ENCODE results near the gene MCM10. TPM values are rescaled to one million over a fixed set of nuclear protein-coding genes. Genes with fewer than 3 reads are reported as not detected.

Gene MCM10
- total and polyA plus RNA-seq, 2 experiments from 2014 or later: 38.2 to 43.0 TPM

GRCh38 chr10:13253726-13254125, 92.4 kb downstream of the MCM10 start (continued):
- no peak for TF ChIP-seq ZNF462 (CRISPR knock-in tag; IDR thresholded peaks at IDR 0.05)
- no peak for TF ChIP-seq POLR2AphosphoS5 (IDR thresholded peaks at IDR 0.05; ENCODE audit: low read depth)
- TF ChIP-seq ZNF114 (CRISPR knock-in tag; IDR thresholded peaks at IDR 0.05): no peak
- TF ChIP-seq, protein P1, sequence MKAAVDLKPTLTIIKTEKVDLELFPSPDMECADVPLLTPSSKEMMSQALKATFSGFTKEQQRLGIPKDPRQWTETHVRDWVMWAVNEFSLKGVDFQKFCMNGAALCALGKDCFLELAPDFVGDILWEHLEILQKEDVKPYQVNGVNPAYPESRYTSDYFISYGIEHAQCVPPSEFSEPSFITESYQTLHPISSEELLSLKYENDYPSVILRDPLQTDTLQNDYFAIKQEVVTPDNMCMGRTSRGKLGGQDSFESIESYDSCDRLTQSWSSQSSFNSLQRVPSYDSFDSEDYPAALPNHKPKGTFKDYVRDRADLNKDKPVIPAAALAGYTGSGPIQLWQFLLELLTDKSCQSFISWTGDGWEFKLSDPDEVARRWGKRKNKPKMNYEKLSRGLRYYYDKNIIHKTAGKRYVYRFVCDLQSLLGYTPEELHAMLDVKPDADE (IDR thresholded peaks at IDR 0.05): no peak

DNA sequence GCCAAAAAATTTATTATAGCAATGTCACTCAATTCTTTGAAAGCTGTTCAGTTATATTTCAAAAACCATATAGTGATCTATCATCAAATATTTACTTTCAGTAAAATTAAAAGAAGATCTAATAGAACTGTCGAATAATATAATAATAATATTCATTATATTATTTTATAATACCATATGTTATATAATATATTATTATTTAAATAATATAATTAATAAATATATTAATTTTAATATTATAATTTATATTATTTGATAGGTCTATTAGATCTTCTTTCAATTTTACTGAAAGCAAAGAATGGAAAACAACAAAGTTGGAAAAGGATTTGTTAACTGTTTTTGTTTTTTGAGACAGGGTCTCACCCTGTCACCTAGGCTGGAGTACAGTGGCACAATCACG, 95.3 kb downstream of the MCM10 start:
- Histone ChIP-seq H3K27me3 (ENCODE audit: insufficient read depth) (no peaks in the 10 kb centered on the region), H3F3A (replicated peaks; ENCODE audit: low read depth) (no peaks in the 10 kb centered on the region), H3K4me1 (ENCODE audit: insufficient read depth) (no peaks in the 10 kb centered on the region), H3K4me3 (no peak overlapping the region), H4K20me1 (replicated peaks; ENCODE audit: insufficient read depth) (no peaks in the 10 kb centered on the region), H2AFZ (no peak overlapping the region), H3K79me2 (replicated peaks; ENCODE audit: insufficient read depth) (no peaks in the 10 kb centered on the region), H3K27ac (ENCODE audit: low read depth) (no peak overlapping the region), H3K4me2 (no peak overlapping the region), H3K36me3 (ENCODE audit: insufficient read depth) (no peaks in the 10 kb centered on the region), H3K9me2 (ENCODE audit: insufficient read depth) (no peaks in the 10 kb centered on the region; the same call in 1 of the 2 replicates)
- H3K4me3 Mint-ChIP-seq: no peak overlapping the region
- peaks cover 28% of the 10 kb centered on the region for H3K9me3 Mint-ChIP-seq
- ATAC-seq (no peak), DNase-seq (ENCODE audit: low spot score) (no peak)
- H3K4me1 Mint-ChIP-seq: peaks cover 4% of the 10 kb centered on the region; the same call in 2 of the 3 replicates
- H3K27ac Mint-ChIP-seq: no peak overlapping the region
- H3K36me3 Mint-ChIP-seq (ENCODE audit: low read depth): peaks cover 15% of the 10 kb centered on the region; the same call in 2 of the 3 replicates
- H3K27me3 Mint-ChIP-seq (ENCODE audit: insufficient read depth, low read depth, poor library complexity): peaks cover 3% of the 10 kb centered on the region
- TF ChIP-seq STAT1 (IDR thresholded peaks at IDR 0.05; ENCODE audit: unreplicated experiment) (no peak), EZH2 (IDR thresholded peaks at IDR 0.05; ENCODE audit: low read depth, unreplicated experiment) (no peak), JUNB (IDR thresholded peaks at IDR 0.05; ENCODE audit: unreplicated experiment) (no peak), CREB1 (CRISPR knock-in tag; IDR thresholded peaks at IDR 0.05; ENCODE audit: low read depth) (no peak), ZNF462 (CRISPR knock-in tag; IDR thresholded peaks at IDR 0.05) (no peak), ZNF114 (CRISPR knock-in tag; IDR thresholded peaks at IDR 0.05) (no peak)

Data from GM23338 (cell line).